Mesodermal cell (in vitro differentiated cells): Measurements from ENCODE around the gene ALS2.

Experiments
- H3K27ac ChIP-seq: 2 replicates; pipeline ENCODE4 v1.7.0; 2013; ENCODE audit warnings: mild to moderate bottlenecking, low read depth, low read length, moderate library complexity; ENCODE audit not compliant: severe bottlenecking
- H3K36me3 ChIP-seq: 2 replicates; pipeline ENCODE4 v1.7.1; 2013; ENCODE audit warnings: mild to moderate bottlenecking, low read length, moderate library complexity; ENCODE audit not compliant: control insufficient read depth, insufficient read depth
- H3K4me1 ChIP-seq: one replicate; pipeline ENCODE4 v1.7.1; 2013; ENCODE audit warnings: mild to moderate bottlenecking, low read length; ENCODE audit not compliant: insufficient read depth, control insufficient read depth, poor library complexity, severe bottlenecking
- H3K4me3 ChIP-seq: 2 replicates; pipeline ENCODE4 v1.7.0; 2013; ENCODE audit warnings: low read length, control low read depth, mild to moderate bottlenecking; ENCODE audit not compliant: insufficient read depth, poor library complexity, severe bottlenecking; ENCODE audit errors: extremely low read depth
- H3K9me3 ChIP-seq: 2 replicates; pipeline ENCODE4 v1.7.1; 2013; ENCODE audit warnings: mild to moderate bottlenecking, low read length, moderate library complexity; ENCODE audit not compliant: control insufficient read depth
- WGBS, 2 experiments: methylation state at CpG; one replicate each; pipeline ENCODE4 v1.1.5; 2013; ENCODE audit warnings: missing lambda C conversion rate in 2 of 2; ENCODE audit not compliant: insufficient coverage in 2 of 2; 5-methylcytosine and 5-hydroxymethylcytosine counted together

ALS2 gene

DNA sequence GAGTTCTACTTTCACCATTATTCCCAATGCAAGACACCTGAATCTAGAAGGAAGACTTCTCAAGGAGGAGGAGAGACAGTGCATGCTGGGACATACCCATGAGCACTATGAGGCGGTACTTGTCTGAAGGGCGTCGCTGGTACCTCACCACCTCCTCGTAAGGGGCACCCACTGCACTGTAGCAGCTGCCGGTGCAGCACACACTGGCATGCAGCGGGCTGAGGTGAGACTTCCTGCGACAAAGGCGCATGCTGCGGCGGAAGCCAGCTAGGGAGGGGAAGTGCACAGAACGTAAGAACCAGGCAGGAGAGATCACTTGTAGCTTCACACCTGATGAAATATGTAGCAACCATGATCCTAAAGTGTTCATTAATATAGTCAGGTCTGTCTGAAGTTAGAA is 124.6 kb downstream of the ALS2 start:
- H3K27ac ChIP-seq, result no peak overlapping the region
- H3K4me1 ChIP-seq, result peaks cover 16% of the 10 kb centered on the region
- WGBS, 2 experiments, result 95 to 96% methylated on average over 11 of the region's 11 CpGs
- H3K9me3 ChIP-seq, result no peaks in the 10 kb centered on the region
- H3K4me3 ChIP-seq, result no peak overlapping the region
- H3K36me3 ChIP-seq, result no peaks in the 10 kb centered on the region

DNA sequence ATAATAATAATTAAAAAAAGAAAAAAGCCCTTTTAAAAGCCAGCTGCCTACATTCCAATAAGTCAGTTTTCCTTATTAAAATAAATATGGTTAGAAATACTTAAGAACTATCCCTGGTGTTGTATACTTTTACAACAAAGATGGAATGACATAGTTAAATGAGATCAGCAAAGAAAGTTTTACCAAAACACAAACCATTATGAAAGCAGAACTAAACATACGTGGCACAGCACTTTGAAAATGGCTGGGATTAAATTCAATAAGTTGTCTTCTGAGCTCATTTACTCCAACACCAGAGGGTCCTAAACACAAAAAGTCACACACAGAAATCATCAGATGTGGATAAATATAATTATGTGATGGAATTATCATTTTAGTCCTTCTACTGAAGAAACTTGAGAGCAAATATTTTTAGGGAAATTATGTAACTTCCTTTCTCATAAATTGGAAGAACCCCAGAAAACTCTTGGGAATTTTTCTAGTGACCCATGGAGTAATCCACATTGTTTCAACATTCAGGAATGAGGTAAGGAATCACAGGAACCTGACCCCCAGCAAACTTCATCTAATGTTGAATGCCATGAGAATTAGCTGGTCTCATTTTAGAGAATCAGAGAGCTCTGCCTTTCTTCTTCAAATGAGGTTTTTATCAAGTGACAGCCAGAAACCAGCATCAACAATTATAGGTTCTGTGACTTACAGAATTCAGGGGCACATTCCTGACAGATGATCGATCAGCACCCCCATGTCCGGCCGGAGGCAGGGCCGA is 125.9 kb downstream of the ALS2 start:
- Histone ChIP-seq H3K36me3 (no peaks in the 10 kb centered on the region), H3K27ac (no peak overlapping the region), H3K4me3 (no peak overlapping the region), H3K9me3 (no peaks in the 10 kb centered on the region), H3K4me1 (peaks cover 16% of the 10 kb centered on the region)
- WGBS, 2 experiments, result 92 to 94% methylated on average over 4 of the region's 5 CpGs

DNA sequence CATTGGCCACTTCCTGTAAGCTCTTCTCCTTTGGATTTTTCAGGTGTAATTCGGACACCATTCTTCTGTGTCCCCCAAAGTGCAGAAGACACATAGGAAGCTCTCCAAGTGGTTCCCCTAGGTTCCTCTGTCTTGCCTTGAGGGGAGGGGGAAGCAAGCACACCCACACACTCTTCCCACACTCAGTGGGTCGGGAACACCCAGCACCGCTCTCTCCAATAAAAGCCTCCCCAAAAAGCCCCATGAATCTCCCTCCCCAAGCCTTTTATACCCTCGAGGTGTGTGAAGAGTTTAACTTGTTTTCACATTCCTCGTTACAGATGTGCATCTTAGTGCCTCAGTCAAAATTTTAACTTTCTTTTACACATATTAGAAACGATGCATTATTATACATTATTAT is 127.5 kb downstream of the ALS2 start:
- peak overlapping the region; percentile 54 for H3K27ac ChIP-seq
- 93 to 100% methylated on average over 1 to 3 of the region's 6 CpGs for WGBS, 2 experiments
- no peak overlapping the region for H3K4me3 ChIP-seq
- H3K36me3 ChIP-seq, result no peaks in the 10 kb centered on the region
- no peaks in the 10 kb centered on the region for H3K9me3 ChIP-seq
- H3K4me1 ChIP-seq, result peaks cover 16% of the 10 kb centered on the region
